KOPT-K1 (cell line): ENCODE data around the gene RAB13.

Source experiments
- H3K27ac ChIP-seq: fragments of 200-600 bp; sonication (generic); 2 replicates; pipeline ENCODE4 v1.5.1; 2016; ENCODE audit warnings: antibody characterized with exemption, mild to moderate bottlenecking, low read depth, low read length; ENCODE audit not compliant: poor library complexity, severe bottlenecking
- H3K36me3 ChIP-seq: fragments of 200-600 bp; sonication (generic); 2 replicates; pipeline ENCODE4 v1.5.1; 2017; ENCODE audit warnings: antibody characterized with exemption, mild to moderate bottlenecking, low read length, moderate library complexity; ENCODE audit not compliant: insufficient read depth
- H3K9me3 ChIP-seq: fragments of 200-600 bp; sonication (generic); 2 replicates; pipeline ENCODE4 v1.5.1; 2017; ENCODE audit warnings: antibody characterized with exemption, low read length, mild to moderate bottlenecking; ENCODE audit not compliant: insufficient read depth, poor library complexity, severe bottlenecking

RAB13 gene

GRCh38 chr1:153967107-153967999, 18.8 kb downstream of the RAB13 start, which contains the start of gene CREB3L4:
TSS of gene CREB3L4 (plus strand) at chr1:153967902. CDS start at chr1:153968526, 624 bp downstream.
- Histone ChIP-seq H3K27ac (peak within 1 kb of the TSS; percentile 88), H3K9me3 (no peaks in the 10 kb centered on the region), H3K36me3 (0 out of 2 replicates have a peak, but pooled peaks cover 1% of the 10 kb centered on the region)

- H3K27ac ChIP-seq, result peak overlapping the region; percentile 79
- H3K9me3 ChIP-seq, result no peaks in the 10 kb centered on the region
These were observed 22.2 kb downstream of the RAB13 start for GRCh38 chr1:153963850-153964331.

GRCh38 chr1:153963030-153963849, 22.9 kb downstream of the RAB13 start, which contains the start of gene SLC39A1:
TSS of gene SLC39A1 (minus strand) at chr1:153963537. CDS start at chr1:153962715, 822 bp downstream.
- no peaks in the 10 kb centered on the region for H3K9me3 ChIP-seq
- peak within 1 kb of the TSS; percentile 79 for H3K27ac ChIP-seq
- H3K36me3 ChIP-seq, result peaks cover 17% of the 10 kb centered on the region; the same call in 1 of the 2 replicates

More at GRCh38 chr1:153963850-153964331, 22.2 kb downstream of the RAB13 start:
- peaks cover 17% of the 10 kb centered on the region; the same call in 1 of the 2 replicates for H3K36me3 ChIP-seq

GRCh38 chr1:153962088-153963029, 23.8 kb downstream of the RAB13 start:
- Histone ChIP-seq H3K36me3 (peaks cover 17% of the 10 kb centered on the region; the same call in 1 of the 2 replicates), H3K27ac (peak overlapping the region; percentile 79), H3K9me3 (no peaks in the 10 kb centered on the region)

GRCh38 chr1:153961421-153961820, 24.7 kb downstream of the RAB13 start:
- Histone ChIP-seq H3K9me3 (no peaks in the 10 kb centered on the region), H3K36me3 (peaks cover 17% of the 10 kb centered on the region; the same call in 1 of the 2 replicates), H3K27ac (no peak overlapping the region)

- H3K36me3 ChIP-seq, result peaks cover 17% of the 10 kb centered on the region; the same call in 1 of the 2 replicates
- no peaks in the 10 kb centered on the region for H3K9me3 ChIP-seq
- no peak overlapping the region for H3K27ac ChIP-seq
These were observed 25.9 kb downstream of the RAB13 start for GRCh38 chr1:153960206-153960605.

- no peak overlapping the region for H3K27ac ChIP-seq
- no peaks in the 10 kb centered on the region for H3K9me3 ChIP-seq
- peaks cover 23% of the 10 kb centered on the region; the same call in 1 of the 2 replicates for H3K36me3 ChIP-seq
These were observed 26.7 kb downstream of the RAB13 start for GRCh38 chr1:153959454-153959853.

GRCh38 chr1:153958961-153959260, 27.2 kb downstream of the RAB13 start:
- Histone ChIP-seq H3K27ac (no peak overlapping the region), H3K9me3 (no peaks in the 10 kb centered on the region), H3K36me3 (peaks cover 28% of the 10 kb centered on the region)

- Histone ChIP-seq H3K27ac (peak within 1 kb of the TSS; percentile 86), H3K9me3 (no peaks in the 10 kb centered on the region), H3K36me3 (peaks cover 34% of the 10 kb centered on the region)
These were observed 27.8 kb downstream of the RAB13 start, which contains the start of gene CRTC2 for GRCh38 chr1:153958111-153958960. TSS of gene CRTC2 (minus strand) at chr1:153958612. CDS start at chr1:153958497, 115 bp downstream.

- Histone ChIP-seq H3K36me3 (peaks cover 38% of the 10 kb centered on the region), H3K27ac (peak overlapping the region; percentile 86), H3K9me3 (no peaks in the 10 kb centered on the region)
These were observed 28.4 kb downstream of the RAB13 start for GRCh38 chr1:153957744-153958110.

- Histone ChIP-seq H3K27ac (peak overlapping the region; percentile 86), H3K9me3 (no peaks in the 10 kb centered on the region), H3K36me3 (peaks cover 44% of the 10 kb centered on the region)
These were observed 29.0 kb downstream of the RAB13 start for GRCh38 chr1:153956997-153957715.

- Histone ChIP-seq H3K27ac (no peak overlapping the region), H3K9me3 (no peaks in the 10 kb centered on the region), H3K36me3 (peaks cover 57% of the 10 kb centered on the region)
These were observed 31.3 kb downstream of the RAB13 start for GRCh38 chr1:153954826-153955225.

- Histone ChIP-seq H3K9me3 (no peaks in the 10 kb centered on the region), H3K36me3 (peaks cover 59% of the 10 kb centered on the region), H3K27ac (no peak overlapping the region)
These were observed 32.2 kb downstream of the RAB13 start for GRCh38 chr1:153953859-153954365.
